NCI-H2196 treated with DMSO at 0.1 percent for 48 hours (cell line): ENCODE measurements around the gene PSMD9.
A peak's percentile ranks its signal among the peaks of the same experiment; 100 is the strongest.
"Not testable (repeated sequence)": the region's sequence is repeated elsewhere in the genome, so short reads cannot be mapped to it uniquely, and the experiment has no call there.

Source experiments
- DNase-seq: peaks from one replicate; lab custom pipeline; 2025; ENCODE audit not compliant: unreplicated experiment; lab: John Stamatoyannopoulos, UW

The PSMD9 gene

DNA sequence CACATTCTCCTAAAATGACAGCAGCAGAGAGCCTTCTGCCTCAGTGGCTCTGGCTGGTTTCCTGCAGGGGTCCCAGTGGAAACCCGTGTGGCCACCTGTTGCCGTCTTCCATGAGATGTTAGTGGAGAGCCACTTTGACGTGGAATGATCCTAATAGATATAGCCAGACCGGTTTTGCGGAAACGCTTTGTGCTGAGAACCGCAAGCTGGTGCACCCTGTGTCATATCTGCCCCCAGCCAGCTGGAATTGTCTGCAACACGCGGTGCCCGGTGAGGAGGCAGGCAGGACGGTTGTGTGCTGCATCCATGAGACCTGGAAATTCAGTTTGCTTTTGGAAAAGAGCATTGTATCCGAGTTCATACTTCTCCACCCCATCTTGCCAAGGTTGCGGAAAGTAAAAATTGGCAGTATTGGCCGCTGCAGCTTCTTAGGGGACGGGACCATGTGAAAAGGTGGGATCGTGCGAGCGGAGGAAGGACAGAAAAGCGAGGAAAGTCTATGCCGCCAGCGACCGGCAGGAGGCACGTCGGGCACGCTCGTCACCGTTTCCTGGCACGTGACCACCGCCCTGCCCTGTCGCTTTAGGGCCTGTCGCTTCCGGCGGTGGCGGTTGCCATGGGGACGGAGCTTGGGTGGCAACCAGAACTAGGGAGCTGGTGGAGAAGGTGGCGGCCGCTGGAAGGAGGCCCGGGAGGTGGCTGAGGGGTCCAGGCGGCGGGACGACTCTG lies 29.5 kb downstream of the PSMD9 start, which contains the start of gene CFAP251:
Gene CFAP251, plus strand, starts transcription at position 643 of the 729 bp plus-strand sequence. CDS start 2,714 bp downstream, outside the sequence.
- DNase-seq, result peak; percentile 80

GRCh38 chr12:121918679-121919038 lies 30.1 kb downstream of the PSMD9 start:
- DNase-seq, result no peak

GRCh38 chr12:121921066-121921465 lies 32.5 kb downstream of the PSMD9 start:
- no peak for DNase-seq

DNA sequence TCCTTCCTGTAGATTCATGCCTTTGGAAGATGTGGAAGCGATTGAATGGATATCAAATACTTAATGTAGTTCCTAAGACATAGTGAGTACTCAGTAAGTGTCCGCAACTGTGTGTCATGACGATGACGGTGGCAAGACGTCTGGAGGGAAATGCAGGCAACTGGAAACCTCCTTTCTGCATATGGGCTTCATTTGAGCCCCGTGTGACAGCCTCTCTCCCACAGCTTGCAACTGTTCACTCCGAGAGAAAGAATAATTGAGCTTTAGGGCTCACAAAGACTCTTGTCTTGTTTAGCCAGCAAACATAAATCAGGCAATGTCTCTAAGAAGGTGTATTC lies 36.7 kb downstream of the PSMD9 start:
- DNase-seq, result no peak

- DNase-seq, result no peak
Measured at GRCh38 chr12:121926874-121927706, 38.5 kb downstream of the PSMD9 start.

- no peak for DNase-seq
Measured at GRCh38 chr12:121927813-121928212, 39.2 kb downstream of the PSMD9 start.

DNA sequence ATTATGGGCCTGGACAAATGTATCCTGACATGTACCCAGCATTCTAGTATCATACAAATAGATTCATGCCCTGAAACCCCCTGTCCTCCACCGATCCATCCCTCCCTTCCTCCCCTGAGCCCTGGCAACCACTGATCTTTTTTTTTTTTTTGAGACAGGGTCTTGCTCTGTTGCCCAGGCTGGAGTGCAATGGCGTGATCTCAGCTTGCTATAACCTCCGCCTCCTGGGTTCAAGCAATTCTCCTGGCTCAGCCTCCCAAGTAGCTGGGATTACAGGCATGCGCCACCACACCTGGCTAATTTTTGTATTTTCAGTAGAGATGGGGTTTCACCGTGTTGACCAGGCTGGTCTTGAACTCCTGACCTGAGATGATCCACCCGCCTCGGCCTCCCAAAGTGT lies 41.0 kb downstream of the PSMD9 start:
- not testable (repeated sequence) for DNase-seq

DNA sequence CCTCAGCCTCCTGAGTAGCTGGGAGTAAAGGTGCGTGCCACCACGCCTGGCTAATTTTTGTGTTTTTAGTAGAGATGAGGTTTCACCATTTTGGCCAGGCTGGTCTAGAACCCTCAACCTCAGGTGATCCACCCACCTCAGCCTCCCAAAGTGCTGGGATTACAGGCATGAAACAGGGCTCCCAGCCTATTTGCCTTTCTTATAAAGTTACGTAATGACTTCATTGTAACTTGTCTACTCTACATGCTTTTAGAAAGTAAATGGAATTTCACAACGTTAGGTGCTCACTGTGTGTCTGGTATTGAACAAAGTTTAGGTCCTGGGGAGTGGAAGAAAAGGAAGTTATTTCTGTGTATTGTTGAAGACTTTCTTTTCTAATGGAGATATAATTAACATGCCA lies 42.3 kb downstream of the PSMD9 start:
- DNase-seq, result no peak

DNA sequence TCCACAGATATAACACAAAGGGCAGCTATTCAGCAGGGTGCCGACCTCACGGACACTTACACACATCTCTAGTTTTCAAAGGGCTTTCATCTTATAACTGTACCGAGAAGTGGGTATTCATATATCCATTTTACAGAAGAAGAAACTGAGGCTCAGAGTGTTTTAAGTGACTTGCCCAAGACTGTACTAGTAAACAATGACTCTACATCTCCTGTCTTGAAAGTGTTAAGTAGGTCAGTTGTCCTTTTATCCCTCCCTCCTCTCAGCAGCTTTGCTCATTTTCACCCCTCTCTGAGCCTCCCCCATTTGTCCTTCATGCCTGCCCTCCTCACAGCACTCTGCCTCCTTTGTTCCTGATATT lies 43.6 kb downstream of the PSMD9 start:
- DNase-seq, result no peak

GRCh38 chr12:121932914-121933521 lies 44.4 kb downstream of the PSMD9 start:
- DNase-seq, result no peak

DNA sequence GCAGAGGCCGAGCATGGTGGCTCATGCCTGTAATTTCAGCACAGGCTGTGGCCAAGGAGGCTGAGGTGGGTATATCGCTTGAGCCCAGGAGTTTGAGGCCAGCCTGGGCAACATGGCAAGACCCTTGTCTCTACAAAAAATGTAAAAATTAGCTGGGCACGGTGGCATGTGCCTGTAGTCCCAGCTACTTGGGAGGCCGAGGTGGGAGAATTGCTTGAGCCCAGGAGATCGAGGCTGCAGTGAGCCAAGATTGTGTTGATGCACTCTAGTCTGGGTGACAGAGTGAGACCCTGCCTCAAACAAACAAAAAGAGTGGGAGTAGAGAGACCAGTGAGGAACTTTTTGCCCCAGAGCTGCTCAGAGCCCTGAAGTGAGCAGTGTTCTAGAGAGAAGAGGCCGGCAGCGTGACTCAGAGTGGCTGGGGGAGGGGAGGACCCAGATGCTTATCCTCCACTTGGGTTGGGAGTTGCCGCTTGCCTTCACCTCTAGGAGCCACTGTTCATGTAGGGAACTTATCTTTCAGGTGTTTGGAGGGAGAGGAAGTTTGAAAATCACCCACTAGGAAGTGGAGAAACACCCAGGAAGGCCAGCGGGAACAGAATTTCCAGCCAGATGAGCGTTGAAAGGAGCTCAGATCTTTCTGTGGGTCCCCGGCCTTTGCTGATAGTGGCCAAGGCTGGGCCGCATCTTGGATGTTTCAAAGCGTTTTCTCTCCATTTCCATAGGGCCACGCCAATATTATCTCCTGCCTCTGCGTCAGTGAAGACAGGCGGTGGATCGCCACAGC lies 45.1 kb downstream of the PSMD9 start:
- DNase-seq, result no peak

- no peak for DNase-seq
Measured at GRCh38 chr12:121934309-121934664, 45.7 kb downstream of the PSMD9 start.

- DNase-seq, result no peak
Measured at GRCh38 chr12:121937654-121938053, 49.1 kb downstream of the PSMD9 start.

DNA sequence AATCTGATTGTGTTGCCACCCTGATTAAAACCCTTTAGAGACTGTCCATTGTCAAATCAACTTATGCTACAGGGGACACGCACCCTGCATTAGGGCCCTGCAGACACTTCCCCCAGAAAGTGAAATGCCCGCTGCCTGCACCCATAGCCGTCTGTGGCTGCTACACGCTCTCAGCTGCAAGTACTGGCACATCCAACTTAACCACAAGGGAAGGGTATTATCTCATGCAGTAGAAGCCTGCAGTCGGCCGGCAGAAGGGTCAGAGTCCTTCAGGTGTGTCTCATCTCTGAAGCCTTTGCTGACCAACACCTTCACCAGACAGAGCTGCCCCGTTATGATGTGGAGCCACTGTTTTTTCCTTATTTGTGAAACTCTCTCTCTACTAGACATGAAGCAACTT lies 50.6 kb downstream of the PSMD9 start:
- no peak for DNase-seq

DNA sequence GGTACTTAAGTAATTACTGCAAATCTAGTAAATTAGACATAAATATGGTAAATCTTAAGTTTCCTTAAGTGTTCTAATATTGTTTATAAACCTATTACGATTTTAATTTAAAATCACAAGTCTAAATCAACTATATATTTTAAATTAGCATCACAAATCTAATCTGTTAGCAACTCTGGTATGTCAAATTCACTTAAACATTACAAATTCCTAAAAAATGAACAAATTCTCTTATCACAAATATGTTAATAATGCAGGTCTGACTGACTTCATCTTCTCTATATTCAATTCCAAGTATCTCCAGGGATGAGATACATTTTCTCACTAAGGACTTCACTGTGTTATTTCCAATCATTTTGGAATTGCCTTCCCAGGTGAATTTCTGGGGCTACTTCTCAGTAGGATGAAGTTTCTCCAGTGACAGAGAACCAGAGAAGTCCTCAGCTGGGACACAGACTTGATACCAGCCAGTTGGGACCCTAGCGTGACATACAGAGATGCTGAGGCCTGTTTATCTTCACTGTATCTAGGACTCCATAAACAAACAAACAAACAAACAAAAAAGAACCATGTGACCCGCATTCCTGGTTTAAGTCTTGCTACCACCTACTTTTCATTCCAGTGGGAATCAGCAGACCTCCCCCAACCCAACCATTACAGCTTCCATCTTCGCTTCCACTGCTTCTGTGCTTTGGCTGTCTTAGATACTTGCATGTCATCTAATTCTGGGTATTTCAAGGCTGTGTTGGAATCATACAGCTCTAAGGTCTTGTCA lies 51.6 kb downstream of the PSMD9 start:
- no peak for DNase-seq

GRCh38 chr12:121942145-121942718 lies 53.6 kb downstream of the PSMD9 start:
- DNase-seq, result no peak

GRCh38 chr12:121943926-121944325 lies 55.3 kb downstream of the PSMD9 start:
- DNase-seq, result no peak

GRCh38 chr12:121946313-121947025 lies 57.9 kb downstream of the PSMD9 start:
- DNase-seq, result no peak

GRCh38 chr12:121947981-121948380 lies 59.4 kb downstream of the PSMD9 start:
- DNase-seq, result no peak
